Measurements from ENCODE around the gene PTPRU.

Gene PTPRU

DNA sequence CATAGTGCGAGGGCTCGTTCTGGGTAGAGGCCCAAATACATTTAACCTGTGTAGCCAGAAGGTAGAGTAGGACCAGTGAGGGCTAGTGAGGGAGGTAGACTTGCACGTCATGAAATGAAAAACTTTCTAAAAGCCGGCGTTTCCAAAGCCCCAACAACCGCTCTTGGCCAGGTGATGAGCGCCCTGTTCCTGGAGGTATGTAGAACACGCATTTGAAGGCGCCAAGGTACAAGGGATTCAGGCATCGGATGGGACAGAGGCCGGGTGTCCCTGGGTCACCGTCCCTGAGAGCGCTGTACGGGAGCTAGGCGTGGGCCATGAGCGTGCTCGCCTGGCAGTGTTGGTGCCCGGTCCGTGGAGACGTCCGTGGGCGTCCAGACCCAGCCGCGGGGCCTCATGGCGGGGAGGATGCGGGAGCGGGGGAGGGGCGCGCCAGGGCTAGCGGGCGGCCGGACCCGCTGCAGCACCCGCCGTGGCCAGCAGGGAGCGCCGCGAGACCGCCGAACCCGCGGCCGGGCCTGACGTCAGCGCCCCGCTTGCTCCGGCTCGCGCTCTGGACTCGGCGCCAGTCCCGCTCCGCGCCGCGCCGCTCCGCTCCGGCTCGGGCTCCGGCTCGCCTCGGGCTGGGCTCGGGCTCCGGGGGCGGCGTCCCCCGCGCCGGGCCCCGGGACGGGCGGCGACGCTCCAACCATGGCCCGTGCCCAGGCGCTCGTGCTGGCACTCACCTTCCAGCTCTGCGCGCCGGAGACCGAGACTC lies at the start of gene PTPRU:
PTPRU (plus strand) TSS at position 568 of the 757 bp plus-strand sequence; CDS start at position 691, 123 bp downstream.
- peak; percentile 55 to 77 for DNase-seq (ENCODE audit: low read depth in 2 of 2)

DNA sequence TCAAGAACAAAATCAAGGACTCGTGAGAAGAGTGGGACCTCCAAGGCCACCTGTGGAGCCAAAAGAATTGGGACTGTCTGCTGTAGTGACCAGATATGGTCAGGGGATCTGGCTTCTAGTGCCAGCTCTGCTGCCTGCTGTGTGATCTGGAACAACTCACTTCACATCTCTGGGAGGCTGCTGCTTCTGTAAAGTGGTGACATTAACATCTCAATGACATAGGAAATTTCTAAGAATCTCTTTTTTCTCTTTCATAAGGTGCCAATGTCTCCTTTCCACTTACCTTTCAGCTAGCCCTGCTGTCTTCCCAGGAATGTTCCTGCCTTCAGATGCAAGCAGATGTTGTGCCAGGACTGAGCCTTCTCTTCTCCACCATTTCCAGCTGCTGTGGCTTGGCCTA lies 49.6 kb upstream of the PTPRU start:
- DNase-seq (ENCODE audit: low read depth in 2 of 2), result no peak

DNA sequence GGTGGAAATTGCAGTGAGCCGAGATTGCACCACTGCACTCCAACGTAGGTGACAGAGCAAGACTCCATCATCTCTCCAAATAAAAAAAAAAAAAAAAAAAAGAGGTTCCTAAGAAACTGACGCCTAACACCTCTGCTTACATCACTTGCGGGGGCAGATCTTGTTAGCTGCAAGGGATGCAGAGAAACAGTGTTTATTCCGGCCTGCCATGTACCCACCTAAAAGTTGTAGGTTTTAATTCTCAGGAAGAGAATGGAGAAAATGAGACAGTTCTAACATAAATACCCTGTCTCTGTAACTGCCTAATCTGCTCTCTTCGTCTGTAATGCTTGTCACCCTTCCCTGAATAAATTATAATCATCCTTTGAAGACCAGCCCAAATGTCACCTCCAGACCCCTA lies 45.6 kb upstream of the PTPRU start:
- DNase-seq (ENCODE audit: low read depth in 2 of 2), result no peak

DNA sequence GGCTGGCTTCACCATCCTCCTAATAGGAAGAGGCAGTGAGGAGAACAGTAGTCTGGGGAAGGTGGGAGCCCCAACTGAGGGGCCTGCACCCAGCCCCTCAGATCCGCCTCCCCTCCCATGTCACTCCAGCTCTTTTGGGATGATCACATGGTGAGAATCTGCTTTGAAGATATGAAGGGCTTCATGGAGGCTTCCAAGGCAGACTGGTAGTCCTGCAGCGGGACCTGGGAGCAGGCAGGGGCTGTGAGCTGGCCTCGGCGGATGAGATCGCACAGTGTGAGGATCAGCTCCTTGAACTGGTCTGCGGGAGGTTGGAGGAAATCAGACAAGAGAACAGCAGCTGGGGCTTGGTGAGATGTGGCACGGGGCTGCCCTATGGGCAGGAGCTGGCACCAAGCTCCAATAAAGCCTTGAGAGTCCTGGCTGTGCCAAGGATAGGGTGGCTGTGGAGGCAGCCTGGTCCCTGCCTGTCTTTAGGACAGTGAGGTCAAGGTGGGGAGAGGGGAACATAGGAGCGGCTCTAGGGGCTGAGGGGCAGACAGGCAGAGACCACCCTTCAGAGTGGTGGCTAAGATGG lies 42.4 kb upstream of the PTPRU start:
- DNase-seq (ENCODE audit: low read depth in 2 of 2), result no peak

DNA sequence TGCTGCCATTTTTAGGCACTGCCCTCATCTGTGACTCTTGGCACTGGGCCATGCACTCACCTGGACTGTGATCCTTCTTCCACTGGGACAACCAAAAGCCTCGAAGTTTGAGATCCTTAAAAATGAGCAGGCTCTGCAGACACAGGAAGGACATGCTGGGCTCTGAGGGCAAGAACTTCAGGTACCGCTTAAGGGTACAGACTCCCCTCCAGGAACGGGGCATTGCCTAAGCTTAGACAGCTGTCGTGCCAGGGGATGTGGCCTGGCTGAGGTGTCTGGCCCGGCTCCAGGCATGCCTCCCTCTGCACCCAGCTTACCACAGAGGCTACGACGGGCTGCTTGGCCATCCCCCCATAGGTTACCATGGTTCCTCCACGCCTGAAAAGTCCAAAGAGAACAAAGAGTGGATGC lies 40.4 kb upstream of the PTPRU start:
- no peak for DNase-seq (ENCODE audit: low read depth in 2 of 2)

DNA sequence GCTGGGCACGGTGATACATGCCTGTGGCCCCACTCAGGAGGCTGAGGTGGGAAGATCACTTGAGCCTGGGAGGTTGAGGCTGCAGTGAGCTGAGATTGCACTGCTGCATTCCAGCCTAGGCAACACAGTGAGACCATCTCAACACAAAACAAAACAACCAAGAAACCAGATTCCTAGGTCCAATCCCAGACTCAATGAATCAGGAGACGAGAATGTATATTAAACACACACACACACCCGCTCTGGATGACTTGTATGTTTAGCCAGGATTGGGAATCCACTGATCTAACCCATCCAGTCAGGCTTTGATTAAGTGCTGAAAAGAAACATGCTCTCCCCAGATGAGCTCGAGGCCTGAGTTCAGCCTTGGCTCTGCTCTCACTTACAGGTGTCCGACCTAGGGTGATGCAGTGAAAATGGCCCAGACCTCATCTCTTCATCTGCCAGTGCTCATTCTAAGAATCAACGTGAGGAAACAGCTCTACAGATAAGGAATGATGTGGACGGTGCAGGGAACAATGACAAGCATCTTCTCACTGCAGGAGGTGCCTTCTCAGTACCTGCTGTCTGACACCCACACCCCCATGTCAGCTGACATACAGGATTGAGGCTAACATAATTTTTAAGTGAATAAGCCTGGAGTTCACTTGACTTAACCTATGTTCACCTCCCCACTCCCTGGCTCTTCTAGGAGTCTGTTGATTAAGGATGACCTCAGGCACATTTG lies 39.3 kb upstream of the PTPRU start:
- no peak for DNase-seq (ENCODE audit: low read depth in 2 of 2)

DNA sequence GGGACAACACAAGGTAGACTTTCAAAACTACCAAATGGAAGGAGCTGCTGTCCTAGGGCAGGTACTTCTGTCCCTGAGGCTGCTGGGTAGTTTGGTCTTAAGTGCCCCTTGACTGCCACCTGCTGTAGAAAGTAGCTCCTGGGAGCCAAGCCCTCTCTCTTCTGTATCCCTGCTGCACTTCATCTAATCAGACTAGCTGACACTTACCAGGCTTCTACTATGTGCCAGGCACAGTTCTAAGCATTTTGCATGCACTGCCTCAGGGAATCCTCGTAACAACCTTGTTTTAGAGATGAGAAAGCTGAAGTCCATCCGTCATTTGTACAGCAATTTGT lies 38.8 kb upstream of the PTPRU start:
- DNase-seq (ENCODE audit: low read depth in 2 of 2), result peak in 1 of 2 donors; percentile 11

DNA sequence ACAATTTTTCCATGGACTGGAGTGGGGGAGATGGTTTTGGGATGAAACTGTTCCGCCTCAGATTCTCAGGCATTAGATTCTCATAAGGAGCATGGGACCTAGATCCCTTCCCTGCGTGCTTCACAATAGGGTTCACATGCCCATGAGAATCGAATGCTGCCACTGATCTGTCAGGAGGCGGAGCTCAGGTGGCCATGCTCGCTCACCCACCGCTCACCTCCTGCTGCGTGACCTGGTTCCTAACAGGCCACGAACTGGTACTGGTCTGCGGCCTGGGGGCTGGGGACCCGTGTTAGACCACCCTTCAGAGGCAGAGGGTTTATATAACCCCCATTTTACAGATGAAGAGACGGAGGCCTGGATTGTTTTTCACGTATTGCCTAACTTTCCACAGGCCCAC lies 38.3 kb upstream of the PTPRU start:
- no peak for DNase-seq (ENCODE audit: low read depth in 2 of 2)

DNA sequence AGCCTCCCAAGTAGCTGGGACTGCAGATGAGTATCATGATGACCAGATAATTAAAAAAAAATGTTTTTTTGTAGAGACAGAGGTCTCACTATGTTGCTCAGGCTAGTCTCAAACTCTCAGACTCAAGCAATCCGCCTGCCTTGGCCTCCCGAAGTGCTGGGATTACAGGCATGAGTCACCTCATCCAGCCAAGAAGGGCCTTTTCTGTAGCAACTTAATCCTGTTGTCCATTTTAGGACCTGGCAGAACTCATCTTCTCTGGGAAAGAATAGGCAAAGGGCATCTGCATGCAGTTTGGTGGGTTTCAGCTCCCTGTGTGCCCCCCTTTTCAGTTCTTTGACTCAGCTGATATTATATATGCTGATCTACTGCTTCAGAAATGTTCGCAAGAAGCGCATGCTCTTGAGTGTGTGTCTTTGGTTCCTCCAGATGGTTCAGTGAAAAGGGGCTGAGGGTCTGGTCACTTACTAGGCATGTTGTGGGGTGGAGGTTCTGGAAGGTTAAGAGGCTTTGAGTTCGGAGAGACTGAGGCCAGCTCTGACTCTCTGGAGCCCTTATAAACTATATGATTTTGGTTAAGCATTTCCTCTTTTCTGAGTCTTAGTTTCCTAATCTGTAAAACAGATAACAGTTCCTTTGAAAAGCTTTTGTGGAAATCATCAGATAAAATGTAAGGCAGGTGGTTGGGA lies 35.3 kb upstream of the PTPRU start:
- DNase-seq (ENCODE audit: low read depth in 2 of 2), result no peak

DNA sequence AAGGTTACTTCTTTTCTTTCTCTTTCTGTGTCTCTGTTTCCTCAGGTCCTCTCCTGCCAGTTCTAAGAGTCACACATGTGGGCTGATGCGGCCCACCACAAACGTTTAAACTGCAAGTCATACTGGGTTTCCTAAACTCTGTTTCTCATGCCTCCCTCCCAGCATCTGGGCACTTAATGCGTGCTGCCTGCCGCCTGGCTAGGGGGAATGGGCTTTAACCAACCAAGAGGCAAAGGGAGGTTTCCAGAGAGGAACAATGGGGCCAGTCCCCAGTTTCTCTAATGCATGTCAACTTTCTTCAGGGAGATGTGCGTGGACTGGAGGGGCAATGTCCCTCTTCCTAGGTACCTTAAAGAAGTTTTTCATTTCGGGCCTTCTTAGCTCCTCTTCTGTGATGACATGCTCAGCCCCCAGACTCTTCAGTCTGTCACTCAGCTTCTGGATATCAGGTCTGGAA lies 34.7 kb upstream of the PTPRU start:
- DNase-seq (ENCODE audit: low read depth in 2 of 2), result no peak

DNA sequence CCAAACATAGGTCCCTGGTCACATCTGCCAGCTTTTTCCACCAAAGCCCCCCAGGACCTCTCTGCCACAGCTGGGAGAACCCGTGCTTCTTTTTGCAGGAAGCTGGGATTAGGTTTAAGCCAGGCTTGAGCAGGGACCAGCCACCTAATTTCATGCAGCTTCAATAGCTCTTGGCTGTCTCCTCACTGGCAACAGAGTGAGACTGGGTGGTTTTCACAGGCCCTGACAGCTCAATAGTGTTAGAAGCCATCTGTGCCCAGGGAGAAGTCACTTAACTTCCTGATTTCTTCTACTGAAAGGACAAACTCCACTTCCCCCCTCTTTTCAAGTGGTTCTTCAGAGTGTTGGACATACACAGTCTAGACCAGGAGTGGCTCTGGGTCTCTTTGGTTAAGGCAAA lies 34.3 kb upstream of the PTPRU start:
- no peak for DNase-seq (ENCODE audit: low read depth in 2 of 2)

DNA sequence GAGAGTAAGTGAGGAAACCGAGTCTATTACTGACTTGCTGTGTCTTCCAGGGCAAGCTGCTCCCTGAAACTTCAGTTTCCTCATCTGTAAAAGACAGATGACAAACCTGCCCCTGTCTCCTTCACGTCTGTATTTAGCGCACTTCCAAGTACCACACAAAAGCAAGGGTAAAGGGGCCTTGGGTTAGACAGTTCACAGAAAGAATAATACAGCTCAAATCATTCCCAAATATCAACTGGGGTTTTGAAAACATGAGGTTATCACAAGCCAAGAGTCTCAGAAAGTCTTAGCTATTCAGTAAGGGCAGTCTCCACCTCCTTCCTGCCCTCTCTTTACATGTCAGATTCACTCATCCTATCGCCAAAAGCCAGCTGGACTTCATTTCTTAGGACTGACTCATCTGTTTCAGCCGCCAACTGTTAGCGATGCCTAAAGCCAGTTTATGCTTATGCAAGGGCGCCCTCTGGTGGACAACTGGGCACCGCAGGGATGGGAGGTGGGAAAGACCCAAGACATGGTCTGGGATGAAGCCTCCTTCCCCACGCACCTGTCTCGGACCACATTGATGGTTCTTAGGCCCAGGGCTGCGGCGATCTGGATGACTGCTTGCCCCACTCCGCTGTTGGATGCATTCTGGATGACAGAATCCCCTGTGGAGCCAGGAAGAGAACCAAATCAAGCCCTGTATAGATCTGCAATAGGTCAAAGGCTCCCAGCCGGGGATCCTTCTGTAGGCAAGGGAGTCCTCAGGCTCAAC lies 33.6 kb upstream of the PTPRU start:
- DNase-seq (ENCODE audit: low read depth in 2 of 2), result peak; percentile 82 to 88

DNA sequence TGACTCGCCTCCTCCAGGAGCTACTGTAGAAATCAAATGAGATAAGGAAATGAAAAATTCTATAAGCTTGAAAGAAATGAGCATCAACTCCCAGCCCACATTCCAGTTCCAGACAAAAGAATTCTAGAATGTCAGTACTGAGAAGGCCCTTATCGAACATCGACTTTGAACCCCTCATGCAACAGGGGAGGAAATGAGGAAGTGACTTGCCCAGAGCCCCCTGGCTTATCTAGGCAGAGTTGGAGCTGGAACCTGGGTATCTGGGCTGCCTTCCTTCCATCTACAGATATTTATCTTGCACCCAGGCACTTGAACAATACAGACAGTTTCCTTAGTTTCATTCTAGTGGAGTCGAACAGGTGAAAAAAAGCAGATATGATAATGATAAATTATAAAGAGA lies 27.9 kb upstream of the PTPRU start:
- no peak for DNase-seq (ENCODE audit: low read depth in 2 of 2)

DNA sequence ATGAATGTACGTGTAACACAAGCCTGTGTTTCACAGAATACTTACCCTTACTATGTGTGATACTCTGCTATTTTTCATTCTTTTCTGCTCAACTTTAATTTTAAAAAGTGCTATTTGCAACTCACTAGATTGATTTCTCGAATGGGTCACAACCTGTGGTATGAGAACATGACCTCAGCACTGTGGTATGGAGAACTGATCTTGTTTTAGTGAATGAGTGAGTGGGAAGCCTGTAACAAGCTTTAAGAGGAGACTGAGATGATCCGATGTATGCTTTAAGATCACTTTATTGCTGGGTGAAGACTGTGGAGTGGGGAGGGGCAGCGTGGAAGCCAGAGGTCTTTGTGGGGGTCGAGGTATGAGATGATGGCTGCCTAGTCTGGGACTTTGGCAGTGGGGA lies 27.1 kb upstream of the PTPRU start:
- no peak for DNase-seq (ENCODE audit: low read depth in 2 of 2)

DNA sequence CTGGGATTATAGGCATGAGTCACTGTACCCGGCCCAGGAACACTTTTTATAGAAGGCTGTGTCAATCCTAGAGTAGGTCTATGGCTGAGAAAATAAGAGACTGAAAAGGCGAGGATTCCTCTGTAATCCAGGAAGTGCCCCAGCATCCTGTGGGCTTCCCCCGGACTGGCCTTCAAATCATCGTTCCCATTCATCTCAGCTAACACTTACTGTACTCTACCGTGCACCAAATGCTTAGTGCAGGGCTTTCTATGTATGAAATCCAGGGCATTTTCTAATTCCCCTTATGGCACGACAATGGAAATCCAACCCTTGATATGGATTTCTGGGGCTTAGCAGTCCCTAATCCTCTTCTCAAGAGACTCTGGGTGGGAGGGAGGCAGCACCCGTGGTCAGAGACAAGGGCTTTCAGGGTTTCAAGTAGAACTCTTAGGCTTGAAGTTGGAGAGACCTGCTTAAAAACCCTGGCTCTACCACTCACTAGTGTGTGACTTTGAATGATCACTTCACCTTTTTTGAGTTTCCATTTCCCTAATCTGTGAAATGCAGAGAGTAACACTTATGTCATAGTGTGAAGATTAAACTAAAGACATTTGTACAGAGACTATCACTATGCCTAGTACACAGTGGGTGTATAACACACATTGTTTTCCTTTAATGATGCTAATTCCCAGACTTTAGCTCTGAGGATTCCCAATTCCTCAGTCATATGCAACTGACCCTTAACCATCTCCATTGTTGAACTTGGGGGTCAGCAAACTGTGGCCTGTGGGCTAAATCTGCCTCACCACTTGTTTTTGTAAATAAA lies 25.8 kb upstream of the PTPRU start:
- no peak for DNase-seq (ENCODE audit: low read depth in 2 of 2)

DNA sequence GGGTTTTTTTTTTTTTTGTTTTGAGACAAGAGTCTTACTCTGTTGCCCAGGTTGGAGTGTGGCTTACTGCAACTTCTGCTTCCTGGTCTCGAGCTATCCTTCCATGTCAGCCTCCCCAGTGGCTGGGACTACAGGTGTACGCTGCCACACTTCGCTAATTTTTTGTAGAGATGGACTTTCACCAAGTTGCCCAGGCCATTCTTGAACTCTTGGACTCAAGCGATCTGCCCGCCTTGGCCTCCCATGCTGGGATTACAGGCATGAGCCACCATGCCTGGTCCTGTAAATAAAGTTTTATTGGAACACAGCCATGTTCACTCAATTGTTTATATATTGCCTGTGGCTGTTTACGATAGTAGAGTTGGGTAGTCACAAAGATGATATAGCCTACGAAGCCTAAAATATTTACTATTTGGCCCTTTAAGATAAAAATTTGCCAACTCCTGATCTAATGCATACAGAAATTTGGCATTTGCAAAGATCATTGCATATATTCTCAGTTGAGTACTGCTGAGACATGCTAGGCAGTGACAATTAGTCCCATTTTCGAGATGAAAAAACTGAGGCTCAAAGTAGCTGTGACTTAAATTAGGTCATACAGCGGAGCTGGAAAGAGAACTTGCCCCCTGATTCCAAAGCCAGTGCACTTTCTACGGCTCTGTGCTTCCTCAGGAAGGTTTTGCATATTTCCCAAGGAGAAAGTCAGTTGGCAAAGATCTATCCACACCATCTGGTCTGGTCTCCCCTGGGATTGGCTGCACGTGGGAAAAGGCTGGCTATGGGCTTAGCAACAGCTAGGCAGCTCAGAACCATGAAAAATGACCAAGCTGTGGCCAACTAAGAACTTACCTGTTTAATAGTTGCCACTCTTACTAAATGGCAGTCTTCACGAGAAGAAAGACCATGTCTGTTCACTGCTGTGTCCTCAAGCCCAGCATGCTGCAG lies 25.0 kb upstream of the PTPRU start:
- DNase-seq (ENCODE audit: low read depth in 2 of 2), result no peak

DNA sequence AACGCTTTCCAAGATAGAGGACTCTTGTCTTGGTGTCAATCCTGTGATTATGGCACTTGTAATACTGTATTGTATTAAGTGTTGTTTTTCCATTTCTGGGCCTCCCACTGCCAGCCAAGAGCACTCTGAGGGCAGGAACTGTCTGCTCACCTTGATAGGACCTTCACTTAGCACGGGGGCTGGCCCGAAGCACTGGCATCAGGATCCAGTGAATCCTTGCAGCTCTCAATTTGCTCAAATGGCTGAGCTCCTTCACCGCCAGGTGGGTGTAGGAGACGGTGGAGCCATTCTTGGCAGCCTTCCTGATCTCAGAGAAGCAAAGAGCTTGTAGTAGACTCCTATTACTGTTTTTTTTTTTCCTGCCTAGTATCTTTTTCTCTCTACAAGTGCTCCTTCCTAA lies 23.3 kb upstream of the PTPRU start:
- no peak for DNase-seq (ENCODE audit: low read depth in 2 of 2)

DNA sequence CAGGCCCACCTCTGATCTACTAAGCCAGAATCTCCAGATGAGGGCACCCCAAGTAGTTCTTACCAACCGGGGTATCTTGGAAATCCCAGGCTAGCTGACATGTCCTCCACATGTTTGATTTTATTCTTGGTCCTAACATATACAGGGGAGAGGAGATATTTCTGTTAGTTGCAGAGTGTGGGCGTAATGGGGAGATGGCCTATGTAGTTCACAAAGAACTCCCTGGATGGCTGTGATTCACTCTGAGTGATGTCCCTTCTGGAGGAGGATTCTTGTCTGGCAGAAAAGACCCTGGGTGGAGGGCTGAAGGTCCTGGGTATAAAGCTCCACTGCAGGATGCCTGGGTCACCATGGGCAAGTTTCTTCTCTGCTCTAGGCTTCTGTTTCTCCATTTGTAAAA lies 18.7 kb upstream of the PTPRU start:
- no peak for DNase-seq (ENCODE audit: low read depth in 2 of 2)

DNA sequence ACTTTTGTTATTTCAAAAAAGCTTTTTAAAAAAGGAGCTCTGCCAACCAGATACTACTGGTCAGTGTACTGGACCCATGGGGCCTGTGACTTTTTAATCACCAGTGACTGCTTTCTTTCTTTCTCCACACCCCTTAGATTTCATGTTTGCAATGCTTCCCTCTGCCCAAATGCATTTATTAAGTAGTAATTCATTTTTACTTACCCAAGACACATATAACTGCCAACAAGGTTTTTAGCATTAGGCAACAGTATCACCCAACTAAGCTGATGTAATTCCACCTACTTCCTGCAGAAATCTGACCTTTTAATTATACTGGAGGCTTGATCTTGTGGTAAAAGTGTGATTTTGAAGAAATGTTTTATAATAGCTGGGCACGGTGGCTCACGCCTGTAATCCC lies 18.1 kb upstream of the PTPRU start:
- no peak for DNase-seq (ENCODE audit: low read depth in 2 of 2)

DNA sequence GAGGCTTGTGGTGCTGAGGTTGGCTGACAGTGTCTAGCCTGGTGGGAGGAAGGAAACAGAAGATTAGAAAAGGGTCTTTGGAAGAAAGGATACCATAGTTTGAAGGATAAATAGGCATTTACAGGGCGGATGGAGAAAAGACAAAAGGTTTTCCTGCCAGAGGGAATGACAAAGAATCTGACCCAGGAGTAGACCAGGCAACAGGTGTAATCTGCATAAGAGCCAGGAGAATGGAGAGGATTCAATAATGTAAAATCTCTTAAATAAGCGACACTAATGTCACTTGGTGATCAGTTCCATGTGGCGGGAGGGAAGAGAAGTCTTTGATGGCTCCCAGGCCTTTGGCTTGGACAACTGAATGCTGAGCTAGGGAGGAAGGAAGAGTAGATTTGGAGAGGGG lies 15.0 kb upstream of the PTPRU start:
- DNase-seq (ENCODE audit: low read depth in 2 of 2), result no peak
